ENCODE measurements around the gene KCTD17.

- TF ChIP-seq POLR2AphosphoS5 (IDR thresholded peaks at IDR 0.05; ENCODE audit: low read depth, low read length) (no peak), POLR2A (IDR thresholded peaks at IDR 0.05; ENCODE audit: low read depth, low read length) (no peak), TAF1 (IDR thresholded peaks at IDR 0.05; ENCODE audit: low read depth, low read length) (no peak), PAX5 (IDR thresholded peaks at IDR 0.05; ENCODE audit: insufficient read depth, low read length, severe bottlenecking) (no peak)
Observed at GRCh38 chr22:37051391-37052385, at the start of gene KCTD17.

Data from GM12891 (cell line).